ENCODE data around the gene BHLHE41. TPM values are rescaled to one million over a fixed set of nuclear protein-coding genes. Genes with fewer than 3 reads are reported as not detected.

Gene BHLHE41
- total RNA-seq, 1 experiment from 2014 or later = 4.3 TPM

GRCh38 chr12:26172013-26172412, 47.2 kb upstream of the BHLHE41 start:
- Histone ChIP-seq H3K4me1 (ENCODE audit: insufficient read depth, low read length, poor library complexity, severe bottlenecking) (no peaks in the 10 kb centered on the region), H3K27me3 (replicated peaks; ENCODE audit: insufficient read depth, low read depth, low read length, poor library complexity) (no peaks in the 10 kb centered on the region), H3K4me3 (ENCODE audit: low read depth, low read length, poor library complexity, severe bottlenecking) (no peak overlapping the region), H3K36me3 (ENCODE audit: insufficient read depth, low read length, poor library complexity, severe bottlenecking) (no peaks in the 10 kb centered on the region), H3K27ac (ENCODE audit: low read depth, low read length, poor library complexity, severe bottlenecking) (no peak overlapping the region), H3K9me3 (ENCODE audit: low read depth, low read length, poor library complexity, severe bottlenecking) (no peaks in the 10 kb centered on the region)
- TF ChIP-seq EZH2 (IDR thresholded peaks at IDR 0.05; ENCODE audit: borderline replicate concordance, low read depth, low read length, poor library complexity, severe bottlenecking) (no peak), CTCF (conservative IDR thresholded peaks at IDR 0.05; ENCODE audit: low read depth, low read length) (no peak)
- intact Hi-C loops (cut with micrococcal nuclease; ENCODE audit: unreplicated experiment) = no loop called here
- ChIA-PET CTCF (no interaction called here), POLR2A (ENCODE audit: low non-redundant PET) (no interaction called here)
- no TSS peak for BruUV-seq (replicated peaks)
- no peak for DNase-seq (ENCODE audit: low spot score)

- ChIA-PET POLR2A (ENCODE audit: low non-redundant PET) (no interaction called here), CTCF (no interaction called here)
- H3K36me3 ChIP-seq (ENCODE audit: insufficient read depth, low read length, poor library complexity, severe bottlenecking) = no peaks in the 10 kb centered on the region
- TF ChIP-seq EZH2 (IDR thresholded peaks at IDR 0.05; ENCODE audit: borderline replicate concordance, low read depth, low read length, poor library complexity, severe bottlenecking) (no peak), CTCF (conservative IDR thresholded peaks at IDR 0.05; ENCODE audit: low read depth, low read length) (no peak)
- intact Hi-C loops (cut with micrococcal nuclease; ENCODE audit: unreplicated experiment) = no loop called here
- BruUV-seq (replicated peaks) = no TSS peak
- H3K27ac ChIP-seq (ENCODE audit: low read depth, low read length, poor library complexity, severe bottlenecking) = no peak overlapping the region
- no peaks in the 10 kb centered on the region for H3K9me3 ChIP-seq (ENCODE audit: low read depth, low read length, poor library complexity, severe bottlenecking)
- H3K4me1 ChIP-seq (ENCODE audit: insufficient read depth, low read length, poor library complexity, severe bottlenecking) = no peaks in the 10 kb centered on the region
- H3K27me3 ChIP-seq (replicated peaks; ENCODE audit: insufficient read depth, low read depth, low read length, poor library complexity) = no peaks in the 10 kb centered on the region
- no peak overlapping the region for H3K4me3 ChIP-seq (ENCODE audit: low read depth, low read length, poor library complexity, severe bottlenecking)
- no peak for DNase-seq (ENCODE audit: low spot score)
These were observed 39.3 kb upstream of the BHLHE41 start for GRCh38 chr12:26164118-26164517.

- Histone ChIP-seq H3K27ac (ENCODE audit: low read depth, low read length, poor library complexity, severe bottlenecking) (no peak overlapping the region), H3K4me3 (ENCODE audit: low read depth, low read length, poor library complexity, severe bottlenecking) (no peak overlapping the region), H3K9me3 (ENCODE audit: low read depth, low read length, poor library complexity, severe bottlenecking) (no peaks in the 10 kb centered on the region), H3K4me1 (ENCODE audit: insufficient read depth, low read length, poor library complexity, severe bottlenecking) (no peaks in the 10 kb centered on the region), H3K36me3 (ENCODE audit: insufficient read depth, low read length, poor library complexity, severe bottlenecking) (no peaks in the 10 kb centered on the region), H3K27me3 (replicated peaks; ENCODE audit: insufficient read depth, low read depth, low read length, poor library complexity) (no peaks in the 10 kb centered on the region)
- no peak for DNase-seq (ENCODE audit: low spot score)
- TF ChIP-seq EZH2 (IDR thresholded peaks at IDR 0.05; ENCODE audit: borderline replicate concordance, low read depth, low read length, poor library complexity, severe bottlenecking) (no peak), CTCF (conservative IDR thresholded peaks at IDR 0.05; ENCODE audit: low read depth, low read length) (no peak)
- ChIA-PET POLR2A (ENCODE audit: low non-redundant PET) (no interaction called here), CTCF (no interaction called here)
- no TSS peak for BruUV-seq (replicated peaks)
- intact Hi-C loops (cut with micrococcal nuclease; ENCODE audit: unreplicated experiment) = no loop called here
These were observed 38.1 kb upstream of the BHLHE41 start for GRCh38 chr12:26162905-26163304.

Data from A673 (cell line).